GM19463 (cell line): ENCODE data around the gene TBCEL.
"Not testable (repeated sequence)": the region's sequence is repeated elsewhere in the genome, so short reads cannot be mapped to it uniquely, and the experiment has no call there.

Source experiments
- ATAC-seq: cut with Tn5 transposase; IDR thresholded peaks from one replicate; pipeline ENCODE4 v1.9.1; 2021; ENCODE audit warnings: mild to moderate bottlenecking, moderate library complexity; ENCODE audit not compliant: unreplicated experiment

Gene TBCEL

DNA sequence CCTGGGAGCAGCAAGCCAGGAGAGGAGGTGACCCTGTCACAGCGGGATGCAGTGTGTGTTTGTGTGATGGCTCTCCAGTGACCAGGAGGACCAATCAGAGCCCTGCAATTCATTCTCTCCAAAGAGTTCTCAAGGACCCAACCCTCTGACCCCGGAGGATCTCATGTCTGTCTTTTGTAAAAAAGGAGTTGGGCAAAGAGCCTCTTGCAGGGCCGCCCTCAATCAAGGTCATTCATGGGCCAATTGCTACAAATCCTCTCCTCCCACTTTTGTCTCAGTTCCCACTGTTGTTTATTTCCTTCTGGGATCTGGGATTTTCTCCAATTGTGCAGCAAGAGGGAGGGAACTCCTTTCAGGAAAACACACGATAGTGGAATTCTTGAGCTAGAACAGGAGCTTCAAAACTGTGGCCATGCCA, 81.2 kb downstream of the TBCEL start:
- no peak for ATAC-seq

DNA sequence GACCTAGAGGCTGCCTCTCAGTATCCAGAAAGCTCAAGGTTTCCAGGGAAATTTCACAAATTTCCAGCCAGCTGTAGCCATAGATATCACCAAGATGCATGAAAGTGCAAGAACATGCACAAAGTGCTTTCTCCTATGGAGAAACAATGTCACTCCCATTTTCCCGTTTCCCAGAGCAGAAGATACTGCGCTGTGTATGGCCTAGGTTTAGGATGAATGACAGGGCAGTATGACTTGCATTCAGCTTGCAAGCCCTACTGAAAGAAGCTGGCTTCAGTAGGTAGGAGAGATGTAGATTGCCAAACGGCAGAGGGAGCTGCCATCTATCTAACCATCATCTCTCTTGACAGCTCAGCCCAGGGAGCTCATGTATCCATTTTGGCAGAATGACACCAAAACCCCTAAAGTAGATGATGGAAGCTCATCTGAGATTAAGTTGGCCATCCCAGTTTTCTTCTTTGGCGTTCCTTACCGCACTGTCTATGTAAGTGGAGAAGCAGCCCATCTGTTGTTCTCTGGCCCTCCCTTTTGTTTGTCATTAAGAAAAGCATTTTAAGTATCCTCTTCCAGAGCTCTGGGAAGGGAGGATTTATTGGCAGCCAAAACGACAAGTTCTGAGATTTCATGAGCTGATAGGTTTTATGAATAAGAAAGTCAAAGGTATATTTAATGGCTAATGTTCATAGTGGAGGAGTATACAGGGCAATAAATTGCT, 81.7 kb downstream of the TBCEL start:
- no peak for ATAC-seq

DNA sequence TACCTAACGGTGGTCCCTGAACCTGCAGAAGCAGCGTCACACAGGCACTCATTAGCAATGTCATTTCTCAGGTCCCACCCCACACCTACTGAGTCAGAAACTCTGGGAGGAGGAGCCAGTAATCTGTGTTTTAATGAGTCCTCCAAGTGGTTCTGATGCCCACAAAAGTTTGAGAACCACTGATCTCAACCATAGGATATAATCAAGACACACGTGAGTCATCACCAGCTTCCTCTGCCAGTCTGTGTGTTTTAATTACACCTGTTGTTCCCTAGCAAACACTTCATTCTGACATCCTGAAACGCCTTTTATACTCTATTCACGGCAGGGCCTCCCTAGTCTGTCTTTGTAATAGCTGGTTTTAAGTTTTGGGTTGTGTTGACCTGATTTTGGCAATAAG, 82.9 kb downstream of the TBCEL start:
- no peak for ATAC-seq

DNA sequence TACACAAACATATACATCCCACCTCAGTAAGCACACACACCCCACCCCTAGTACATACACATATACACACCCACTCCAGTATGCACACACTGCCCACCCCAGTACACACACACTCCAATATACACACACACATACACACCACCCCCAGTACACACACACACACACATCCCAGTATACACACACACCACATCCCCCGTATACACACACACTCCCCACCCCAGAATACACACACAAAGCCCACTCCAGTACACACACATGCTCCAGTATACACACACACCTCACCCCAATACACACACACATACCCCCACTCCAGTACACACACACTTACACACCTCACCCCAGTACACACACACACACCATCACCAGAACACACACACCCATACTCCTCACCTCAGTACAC, 84.5 kb downstream of the TBCEL start:
- no peak for ATAC-seq

DNA sequence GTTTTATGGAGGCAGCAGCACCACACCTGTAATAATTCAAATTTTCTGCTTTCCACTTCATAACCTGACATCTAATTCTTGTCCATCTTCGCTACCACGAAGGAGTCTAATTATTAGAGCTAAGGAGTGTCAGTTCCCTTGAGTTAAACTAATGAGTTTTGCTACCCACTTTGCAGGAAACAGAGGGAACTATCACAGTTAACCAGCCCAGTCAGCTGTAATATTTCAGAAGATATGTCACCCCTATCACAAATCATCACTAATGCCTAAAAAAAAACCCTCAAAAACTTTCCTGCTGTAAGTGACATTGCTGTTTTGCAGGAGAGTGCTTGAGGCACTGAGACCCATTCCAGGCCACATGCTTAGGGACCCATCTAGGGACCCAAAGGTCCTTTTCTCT, 85.6 kb downstream of the TBCEL start:
- no peak for ATAC-seq

DNA sequence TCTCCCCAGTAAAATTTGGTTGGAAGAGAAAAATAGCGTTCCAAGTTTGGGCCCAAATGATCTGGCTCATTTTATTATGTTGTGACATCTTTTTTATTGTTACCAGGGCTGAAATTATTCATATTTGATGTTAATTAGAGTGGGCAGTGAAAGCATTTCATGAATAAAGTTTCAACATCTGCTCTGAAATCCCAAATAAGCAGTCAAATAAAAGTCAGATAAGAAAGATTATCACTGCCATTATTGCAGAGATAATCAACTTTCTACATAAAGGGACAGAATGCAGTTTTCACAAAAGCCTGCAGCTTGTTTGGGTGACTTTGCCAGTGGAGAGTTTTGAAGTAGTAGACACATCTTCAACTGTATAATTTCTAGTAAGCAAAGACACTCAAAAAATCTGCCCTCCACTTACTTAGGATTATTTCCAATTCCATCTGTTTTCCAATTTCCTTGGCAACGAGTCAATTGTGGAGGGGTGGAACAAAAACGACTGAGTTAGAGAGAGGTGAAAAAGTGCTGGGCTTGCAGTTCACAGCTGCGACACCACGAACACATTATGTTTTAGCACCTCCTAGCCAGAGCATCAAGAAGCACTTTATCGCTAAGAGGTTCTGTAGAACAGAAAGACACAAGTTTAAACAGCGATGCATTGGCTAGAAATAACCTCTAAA, 86.1 kb downstream of the TBCEL start:
- no peak for ATAC-seq

DNA sequence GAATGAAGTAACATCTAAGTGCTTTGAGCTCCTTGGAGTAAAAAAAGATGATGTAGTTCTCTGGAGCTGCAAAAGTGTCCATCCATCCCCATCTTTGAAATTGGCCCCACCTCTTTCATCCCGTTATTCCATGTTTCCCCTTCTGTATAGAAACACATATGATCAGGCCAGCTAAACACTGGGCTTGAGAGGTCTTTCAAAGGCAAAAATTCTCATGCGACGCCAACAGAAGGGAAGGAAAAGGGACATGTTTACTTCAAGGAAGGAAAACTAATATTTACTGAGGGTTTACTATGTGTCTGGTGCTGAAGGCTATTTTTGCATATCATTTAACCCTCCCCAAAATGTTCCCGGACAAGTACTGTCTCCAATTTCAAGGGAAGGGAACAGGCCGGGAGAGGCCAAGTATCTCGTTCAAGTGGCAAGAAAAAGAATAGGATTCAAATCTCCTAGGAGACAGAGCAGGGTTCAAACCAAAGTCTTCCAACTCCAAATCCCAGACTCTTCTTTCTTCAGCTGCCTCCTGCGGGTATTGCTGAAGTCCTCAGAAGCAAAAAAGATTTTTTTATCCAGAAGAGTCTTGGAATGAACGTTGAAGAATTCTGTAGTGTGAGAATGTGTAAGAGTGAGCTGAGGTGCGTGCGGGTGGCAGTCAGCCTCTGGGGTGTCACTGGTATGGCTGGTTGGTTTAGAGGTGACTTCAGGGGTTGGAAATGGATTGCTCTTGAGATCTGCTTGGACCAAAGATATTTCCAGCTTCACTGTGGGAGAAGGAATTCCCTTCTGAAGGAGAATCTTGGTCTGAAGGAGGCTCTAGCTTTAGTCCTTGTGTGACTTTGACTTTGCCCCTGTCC, 87.2 kb downstream of the TBCEL start:
- ATAC-seq, result no peak

DNA sequence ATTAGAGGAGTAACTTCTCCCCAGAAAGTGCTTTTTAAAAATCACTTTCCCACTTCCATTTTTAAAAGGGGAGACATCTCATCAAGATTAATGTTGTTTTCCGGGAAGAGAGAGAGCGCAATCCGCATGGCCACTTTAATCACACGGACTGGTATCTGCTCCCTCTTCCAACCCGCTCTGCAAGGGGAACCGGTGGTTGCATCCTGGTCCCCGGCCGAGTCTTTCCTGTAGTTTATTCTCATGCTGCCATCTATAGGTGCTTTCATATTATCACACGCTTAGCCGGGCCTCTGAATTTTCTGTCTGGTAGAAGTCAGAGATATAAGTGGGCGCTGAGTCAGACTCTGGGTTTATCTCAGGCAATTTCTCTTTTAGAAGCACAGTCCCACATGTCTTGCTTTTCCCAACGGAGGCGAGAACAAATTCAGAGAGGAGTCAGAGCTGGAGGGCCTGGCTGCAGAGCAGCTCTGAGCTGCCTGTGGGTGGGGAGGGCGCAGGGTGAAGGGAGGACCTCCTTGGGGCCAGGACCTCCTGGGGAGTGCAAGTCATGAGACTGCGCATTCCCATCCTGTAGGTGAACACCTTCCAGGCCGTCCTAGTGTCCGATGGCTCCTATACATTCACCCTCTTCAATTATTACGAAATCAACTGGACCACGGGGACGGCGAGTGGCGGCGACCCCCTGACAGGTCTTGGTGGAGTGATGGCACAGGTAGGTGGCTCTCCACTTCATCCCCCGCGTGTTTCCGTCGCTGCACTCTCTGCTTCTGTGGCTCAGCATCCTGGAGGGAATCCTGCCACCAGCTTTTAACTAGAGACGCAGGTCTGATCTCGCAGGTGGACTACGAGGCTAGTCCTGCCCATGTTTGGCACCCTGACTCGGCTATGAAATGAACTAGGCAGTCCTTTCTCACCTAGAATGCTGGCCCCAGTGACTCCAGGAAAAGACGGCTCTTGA, 88.9 kb downstream of the TBCEL start:
- ATAC-seq, result no peak

DNA sequence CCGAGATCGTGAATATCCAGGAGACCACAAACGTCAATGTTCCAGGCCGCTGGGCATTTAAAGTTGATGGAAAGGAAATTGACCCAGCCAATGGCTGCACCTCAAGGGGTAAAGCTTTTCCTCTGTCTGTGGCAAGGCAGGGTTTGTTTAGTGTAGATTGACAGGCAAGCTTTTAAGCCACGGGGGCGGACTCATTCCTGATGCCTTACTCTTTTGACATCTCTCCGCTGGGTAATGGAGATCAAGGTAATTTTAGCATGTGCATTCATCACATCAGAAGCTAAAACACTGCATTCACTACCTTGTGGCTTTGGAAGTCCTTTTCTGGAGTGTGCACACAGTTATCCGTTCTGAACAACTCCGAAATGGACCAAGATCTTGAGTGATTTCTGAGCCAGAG, 89.7 kb downstream of the TBCEL start:
- ATAC-seq, result no peak

DNA sequence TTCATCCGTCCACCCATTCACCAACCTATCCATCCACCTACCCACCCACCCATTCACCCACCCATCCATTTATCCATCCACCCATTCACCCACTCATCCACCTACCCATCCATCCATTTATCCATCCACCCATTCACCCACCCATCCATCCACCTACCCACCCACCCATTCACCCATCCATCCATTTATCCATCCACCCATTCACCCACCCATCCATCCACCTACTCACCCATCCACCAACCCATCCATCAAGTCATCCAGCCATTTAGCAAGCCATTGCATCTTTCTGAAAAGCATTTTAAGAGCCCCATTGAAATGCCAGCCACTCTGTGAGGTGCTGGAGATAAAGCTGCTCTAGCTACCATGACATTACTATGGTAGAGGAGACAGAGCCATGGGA, 91.1 kb downstream of the TBCEL start:
- ATAC-seq, result not testable (repeated sequence)

DNA sequence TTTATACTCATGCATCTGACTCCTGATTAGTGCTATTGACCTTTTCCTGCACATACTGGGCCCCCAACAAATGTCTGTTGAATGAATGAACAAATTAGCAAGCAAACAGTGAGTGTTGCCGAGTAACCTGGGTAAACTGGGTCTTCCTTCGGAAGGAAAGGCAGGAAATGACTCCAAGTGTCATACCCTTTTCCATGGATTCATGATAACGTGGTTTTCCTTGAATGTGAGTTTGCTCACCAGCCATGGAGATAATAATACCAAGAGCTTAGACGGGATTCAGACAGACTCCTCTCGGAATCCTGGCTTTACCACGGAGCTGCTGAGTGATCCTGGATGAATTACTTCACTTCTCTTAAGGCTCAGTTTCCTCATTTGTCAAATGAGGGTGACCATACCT, 93.9 kb downstream of the TBCEL start:
- ATAC-seq, result no peak

DNA sequence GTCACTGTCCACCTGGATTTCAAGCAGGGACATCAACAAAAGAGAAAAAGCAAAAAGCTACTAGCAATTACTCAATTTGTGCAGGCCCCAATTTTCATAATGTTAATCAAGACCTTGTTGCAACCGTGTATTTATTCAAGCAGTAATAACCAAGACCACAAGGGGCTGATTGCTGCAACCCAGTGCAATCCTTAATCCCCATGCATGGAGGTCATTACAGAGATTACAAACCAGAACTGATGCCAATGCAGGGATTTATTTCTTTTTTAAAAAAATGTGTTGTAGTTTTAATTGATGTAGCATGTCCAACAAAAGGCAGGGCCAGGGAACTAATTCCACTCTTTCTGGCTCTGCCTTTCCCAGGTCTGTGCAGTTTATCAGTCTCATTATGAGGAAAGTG, 95.5 kb downstream of the TBCEL start:
- no peak for ATAC-seq

DNA sequence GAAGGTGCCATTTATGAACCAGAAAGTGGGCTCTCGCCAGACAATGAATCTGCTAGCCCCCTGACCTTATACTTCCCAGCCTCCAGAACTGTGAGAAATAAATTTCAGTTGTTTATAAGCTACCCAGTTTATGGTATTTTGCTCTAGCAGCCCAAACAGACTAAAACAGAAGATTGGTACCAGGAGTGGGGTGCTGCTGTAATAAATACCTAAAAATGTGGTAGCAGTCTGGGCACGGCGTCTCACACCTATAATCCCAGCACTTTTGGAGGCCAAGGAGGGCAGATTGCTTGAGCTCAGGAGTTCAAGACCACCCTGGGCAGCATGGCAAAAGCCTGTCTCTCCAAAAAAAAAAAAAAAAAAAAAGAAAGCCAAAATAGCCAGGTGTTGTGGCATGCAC, 98.4 kb downstream of the TBCEL start:
- ATAC-seq, result no peak

DNA sequence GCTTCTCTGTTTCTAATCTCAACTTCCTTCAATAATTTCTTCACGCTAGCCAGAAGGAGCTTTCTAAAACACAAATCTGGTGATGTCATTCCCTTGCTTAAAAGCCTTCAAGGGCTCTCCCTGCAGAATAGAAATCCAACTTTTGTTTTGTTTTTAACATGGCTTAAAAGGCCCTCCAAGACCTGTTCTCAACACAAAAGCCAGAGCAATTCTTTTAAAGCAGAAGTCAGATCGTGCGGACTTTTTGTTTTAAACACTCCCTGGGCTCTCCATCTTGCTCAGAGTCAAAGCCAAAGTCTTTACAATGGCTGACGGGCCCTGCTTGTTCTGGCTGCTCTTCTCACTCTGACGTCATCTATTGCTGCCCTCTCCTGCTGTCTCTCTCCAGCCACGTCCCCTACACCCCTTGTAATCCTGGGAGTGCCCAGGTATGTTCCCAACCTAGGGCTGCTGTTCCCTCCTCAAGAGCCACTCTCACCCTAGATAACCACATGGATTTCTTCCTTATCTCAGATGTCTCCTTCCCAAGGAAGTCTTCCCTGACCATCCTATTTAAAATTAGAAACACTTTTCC, 99.7 kb downstream of the TBCEL start:
- ATAC-seq, result no peak

DNA sequence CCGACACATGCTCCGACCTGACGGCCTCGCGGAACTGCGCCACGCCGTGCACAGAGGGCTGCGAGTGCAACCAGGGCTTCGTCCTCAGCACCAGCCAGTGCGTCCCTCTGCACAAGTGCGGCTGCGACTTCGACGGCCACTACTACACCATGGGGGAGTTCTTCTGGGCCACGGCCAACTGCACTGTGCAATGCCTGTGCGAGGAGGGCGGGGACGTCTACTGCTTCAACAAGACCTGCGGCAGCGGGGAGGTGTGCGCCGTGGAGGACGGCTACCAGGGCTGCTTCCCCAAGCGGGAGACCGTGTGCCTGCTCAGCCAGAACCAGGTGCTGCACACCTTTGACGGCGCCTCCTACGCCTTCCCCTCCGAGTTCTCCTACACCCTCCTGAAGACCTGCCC, 103.9 kb downstream of the TBCEL start:
- no peak for ATAC-seq

DNA sequence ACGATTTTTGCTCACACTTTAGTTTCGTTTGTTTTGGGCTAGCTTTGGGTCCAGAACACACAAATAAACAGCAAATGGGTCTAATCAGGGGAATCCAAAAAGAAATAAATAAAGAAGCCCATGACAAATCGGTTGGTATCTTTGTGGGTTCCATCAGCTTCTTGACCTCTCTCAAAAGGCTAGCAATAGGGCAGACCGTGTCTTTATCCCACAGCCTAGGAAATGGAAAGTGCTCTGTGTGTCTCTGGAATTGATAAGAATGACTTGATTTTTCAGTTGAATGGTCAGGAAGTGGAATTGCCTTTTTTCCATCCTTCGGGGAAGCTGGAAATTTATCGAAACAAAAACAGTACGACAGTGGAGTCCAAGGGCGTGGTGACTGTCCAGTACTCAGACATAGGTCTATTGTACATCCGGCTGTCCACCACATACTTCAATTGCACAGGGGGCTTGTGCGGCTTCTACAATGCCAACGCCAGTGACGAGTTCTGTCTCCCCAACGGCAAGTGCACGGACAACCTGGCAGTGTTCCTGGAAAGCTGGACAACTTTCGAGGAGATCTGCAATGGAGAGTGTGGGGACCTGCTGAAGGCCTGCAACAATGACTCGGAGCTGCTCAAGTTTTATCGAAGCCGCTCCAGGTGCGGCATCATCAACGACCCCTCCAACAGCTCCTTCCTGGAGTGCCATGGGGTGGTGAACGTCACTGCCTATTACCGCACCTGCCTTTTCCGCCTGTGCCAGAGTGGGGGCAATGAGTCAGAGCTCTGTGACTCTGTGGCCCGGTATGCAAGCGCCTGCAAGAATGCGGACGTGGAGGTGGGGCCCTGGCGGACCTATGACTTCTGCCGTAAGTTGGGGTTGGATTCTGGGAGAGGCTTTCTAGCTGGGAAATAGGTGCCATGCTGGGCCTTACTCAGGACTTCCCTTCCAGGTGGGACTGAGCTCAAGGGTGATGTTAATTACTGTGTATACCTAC, 105.7 kb downstream of the TBCEL start:
- ATAC-seq, result no peak

DNA sequence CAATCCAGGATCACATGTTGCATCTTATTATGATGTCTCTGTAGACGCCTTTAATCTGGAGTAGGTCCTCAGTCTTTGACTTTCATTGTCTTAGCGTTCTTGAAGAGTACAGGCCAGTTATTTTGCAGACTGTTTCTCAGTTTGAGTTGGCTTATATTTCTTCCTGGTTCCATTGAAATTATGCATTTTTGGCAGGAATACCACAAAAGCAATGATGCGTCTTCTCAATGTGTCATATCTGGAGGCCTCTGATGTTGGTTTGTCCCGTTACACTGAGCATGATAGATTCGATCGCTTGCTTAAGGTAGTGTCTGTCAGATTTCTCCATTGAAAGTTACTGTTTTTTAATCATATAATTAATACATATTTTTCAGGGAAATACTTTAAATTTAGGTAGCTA, 107.8 kb downstream of the TBCEL start:
- no peak for ATAC-seq

DNA sequence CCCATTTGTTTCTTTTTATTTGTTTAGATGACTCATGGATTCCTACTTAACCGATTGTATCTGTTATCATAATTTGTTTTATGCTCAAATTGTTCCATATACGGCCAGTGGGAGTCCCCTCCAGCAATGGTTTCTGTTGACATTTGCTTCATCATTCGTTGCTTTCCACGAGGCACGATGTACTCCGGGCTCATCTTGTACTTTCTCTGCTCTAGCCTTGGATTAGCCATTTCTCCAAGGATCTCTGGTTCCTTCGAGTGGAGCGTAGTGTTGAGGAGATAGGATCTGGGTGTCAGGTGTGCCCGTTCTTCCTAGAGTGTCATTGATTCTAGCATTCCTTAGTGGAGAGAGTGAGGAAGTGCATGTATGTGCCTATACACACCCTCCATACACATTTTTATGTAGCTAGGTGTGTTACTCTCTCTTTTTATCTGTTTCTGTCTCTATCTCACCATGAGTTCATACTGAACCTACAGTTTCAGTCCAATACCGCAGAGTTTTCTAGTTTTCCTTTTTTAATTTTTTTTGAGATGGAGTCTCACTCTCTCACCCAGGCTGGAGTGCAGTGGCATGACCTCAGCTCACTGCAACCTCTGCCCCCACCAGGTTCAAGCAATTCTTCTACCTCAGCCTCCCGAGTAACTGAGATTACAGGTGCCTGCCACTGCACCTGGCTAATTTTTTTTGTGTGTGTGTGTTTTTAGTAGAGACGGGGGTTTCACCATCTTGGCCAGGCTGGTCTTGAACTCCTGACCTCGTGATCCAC, 108.5 kb downstream of the TBCEL start:
- ATAC-seq, result no peak
